Right cardiac atrium (tissue), 5 donors: ENCODE results near the gene TARS3. TPM values are rescaled to one million over a fixed set of nuclear protein-coding genes. Genes with fewer than 3 reads are reported as not detected.

Source experiments
- ATAC-seq, 2 donors: fragments of 200-7000 bp; cut with Tn5 transposase; one replicate each; pipeline versions ENCODE4 v1.8.0 to v1.9.1; 2020; ENCODE audit warnings: moderate library complexity in 2 of 2, mild to moderate bottlenecking in 1 of 2
- DNase-seq, 3 donors: peaks; one replicate each; pipeline ENCODE4 v3.0.0-alpha.2; 2020
- H3K27ac ChIP-seq: one replicate; pipeline ENCODE4 v1.5.1; 2013; ENCODE audit warnings: mild to moderate bottlenecking, low read length, control low read depth, moderate library complexity
- H3K27me3 ChIP-seq: one replicate; pipeline ENCODE4 v1.6.1; 2013; ENCODE audit not compliant: control insufficient read depth, insufficient read depth
- H3K4me1 ChIP-seq: one replicate; pipeline ENCODE4 v1.6.1; 2013; ENCODE audit warnings: low read length; ENCODE audit not compliant: control insufficient read depth, insufficient read depth
- H3K4me3 ChIP-seq: one replicate; pipeline ENCODE4 v1.5.1; 2013; ENCODE audit warnings: low read length, control low read depth
- H3K9me3 ChIP-seq: one replicate; pipeline ENCODE4 v1.6.1; 2013; ENCODE audit warnings: low read length; ENCODE audit not compliant: control insufficient read depth
- WGBS: extraction: QIAGEN DNeasy Blood & Tissue Kit; methylation state at CpG from one replicate; pipeline ENCODE4 v1.1.7; 2013; 5-methylcytosine and 5-hydroxymethylcytosine counted together
- intact Hi-C, 4 donors: fragments of 100-400 bp; cut with DNase I; formaldehyde crosslinking; loops; one replicate each; pipeline versions ENCODE4 v1.11.0 to v1.14.0; 2022 to 2023
- polyA plus RNA-seq: library from polyadenylated mRNA; stranded (reverse); fragments of 200-250 nt; gene quantifications from one replicate; pipeline ENCODE4 v1.2.3, GENCODE V29; 2013
- total RNA-seq, 4 donors: library from RNA; stranded (reverse); fragmentation: NEBNext Ultra II Directional; extraction: Animal tissue kit (Norgen Biotek cat#: 25700); gene quantifications; one replicate each; pipeline ENCODE4 v1.2.1, GENCODE V29; 2021
- donor health status: healthy with polysubstance abuse.
- donor health status: DM: no; HTN: yes; CAD: no.
- donor health status: DM: no; HTN: no; CAD: no.
- donor health status: DM: no; HTN: yes; CAD: no; lungs with severe emphysema.
- donor health status: DM: yes; HTN: yes; CAD: no.

The TARS3 gene
- total and polyA plus RNA-seq, 5 donors, result 10.0 to 26.8 (median 23.7) TPM

DNA sequence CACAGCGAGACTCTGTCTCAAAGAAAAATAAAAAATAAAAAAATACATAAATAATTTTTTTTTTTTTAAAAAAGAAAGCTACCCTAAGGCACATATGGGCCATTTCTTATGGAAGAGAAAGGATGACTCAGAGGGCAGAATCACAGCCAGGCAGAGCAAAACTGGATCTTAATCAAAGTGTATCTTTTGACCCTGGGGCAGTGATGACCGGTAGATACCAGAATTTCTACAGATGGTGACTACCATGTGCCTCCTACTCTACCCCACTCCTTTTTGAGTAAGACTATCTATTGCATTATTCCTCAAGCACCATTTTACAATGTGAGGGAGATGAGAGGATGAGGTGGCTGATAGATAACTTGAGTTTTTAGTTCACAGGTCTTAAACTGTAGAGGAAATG, 26.0 kb downstream of the TARS3 start:
- no peak for DNase-seq
- Histone ChIP-seq H3K9me3 (no peaks in the 10 kb centered on the region), H3K4me3 (no peak overlapping the region), H3K4me1 (no peaks in the 10 kb centered on the region), H3K27ac (no peak overlapping the region), H3K27me3 (no peaks in the 10 kb centered on the region)
- ATAC-seq, result no peak
- WGBS, result 94% methylated on average over 2 of the region's 2 CpGs
- intact Hi-C loops, result no loop called here

DNA sequence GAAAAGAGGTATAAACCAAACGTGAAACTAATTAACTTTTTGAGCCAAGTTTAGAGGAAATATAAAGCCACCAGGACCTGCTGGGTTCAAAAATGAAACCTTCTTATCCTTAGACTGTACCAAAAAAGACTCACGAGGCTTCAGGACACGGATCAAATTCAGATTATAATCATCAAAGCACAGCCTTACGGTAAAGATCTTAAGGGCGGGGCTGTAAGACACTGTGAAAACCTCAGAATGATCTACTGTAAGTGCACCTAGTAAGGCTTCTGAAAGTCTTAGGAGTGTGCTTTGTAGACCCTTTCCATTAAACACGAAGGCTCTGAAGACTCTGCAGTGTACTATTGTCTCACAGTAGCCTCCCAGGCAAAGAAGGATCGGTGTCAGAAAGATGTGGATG, 26.8 kb downstream of the TARS3 start:
- 97% methylated on average over 7 of the region's 7 CpGs for WGBS
- Histone ChIP-seq H3K4me1 (no peaks in the 10 kb centered on the region), H3K9me3 (no peaks in the 10 kb centered on the region), H3K4me3 (no peak overlapping the region), H3K27ac (no peak overlapping the region), H3K27me3 (no peaks in the 10 kb centered on the region)
- intact Hi-C loops, result no loop called here
- DNase-seq, result no peak
- ATAC-seq, result no peak

DNA sequence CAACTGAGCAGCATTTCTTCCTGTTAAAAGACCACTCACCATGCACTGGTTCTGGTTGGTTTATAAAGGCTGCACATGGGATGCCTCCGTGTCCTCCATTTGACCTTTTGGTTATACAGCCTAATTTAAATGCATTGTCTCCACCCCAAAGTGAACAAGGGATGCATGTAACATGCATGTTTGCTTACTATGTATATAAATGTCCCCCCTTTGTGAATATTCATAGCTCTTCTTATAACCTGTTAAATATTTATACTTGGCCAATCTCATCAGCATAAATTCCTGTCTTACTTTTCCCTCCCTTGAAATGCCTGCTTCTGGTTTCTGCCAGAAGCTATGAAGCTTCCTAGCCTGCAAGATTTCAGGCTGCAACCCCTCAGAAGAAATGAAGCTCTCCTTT, 27.4 kb downstream of the TARS3 start:
- no peaks in the 10 kb centered on the region for H3K27me3 ChIP-seq
- no peak overlapping the region for H3K4me3 ChIP-seq
- ATAC-seq, result no peak
- intact Hi-C loops, result no loop called here
- no peaks in the 10 kb centered on the region for H3K9me3 ChIP-seq
- DNase-seq, result no peak
- no peaks in the 10 kb centered on the region for H3K4me1 ChIP-seq
- no peak overlapping the region for H3K27ac ChIP-seq
- 98% methylated on average over 1 of the region's 1 CpG for whole genome bisulfite sequencing

DNA sequence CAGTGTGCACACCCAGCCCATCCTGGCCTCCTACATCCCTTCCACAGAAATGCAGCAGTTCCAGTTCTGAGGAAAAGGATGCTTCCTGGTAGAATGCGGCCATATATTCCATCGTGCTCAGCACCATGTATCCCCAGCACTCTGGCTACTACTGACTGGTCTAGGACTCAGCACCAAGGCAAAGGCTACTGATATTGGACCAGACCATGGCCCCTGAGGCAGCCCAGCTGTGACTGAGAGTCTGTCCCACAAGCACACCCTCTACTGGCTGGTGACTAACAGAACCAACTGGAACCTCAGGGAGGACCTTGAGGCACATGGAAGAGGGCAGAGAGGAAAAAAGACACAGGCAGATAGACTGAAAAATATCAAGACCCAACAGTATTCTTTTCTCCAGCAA, 30.0 kb downstream of the TARS3 start:
- DNase-seq (no peak), ATAC-seq (no peak)
- no peaks in the 10 kb centered on the region for H3K9me3 ChIP-seq
- 95% methylated on average over 2 of the region's 2 CpGs for WGBS
- H3K27me3 ChIP-seq, result no peaks in the 10 kb centered on the region
- H3K27ac ChIP-seq, result no peak overlapping the region
- no peak overlapping the region for H3K4me3 ChIP-seq
- no peaks in the 10 kb centered on the region for H3K4me1 ChIP-seq
- intact Hi-C loops, result no loop called here

DNA sequence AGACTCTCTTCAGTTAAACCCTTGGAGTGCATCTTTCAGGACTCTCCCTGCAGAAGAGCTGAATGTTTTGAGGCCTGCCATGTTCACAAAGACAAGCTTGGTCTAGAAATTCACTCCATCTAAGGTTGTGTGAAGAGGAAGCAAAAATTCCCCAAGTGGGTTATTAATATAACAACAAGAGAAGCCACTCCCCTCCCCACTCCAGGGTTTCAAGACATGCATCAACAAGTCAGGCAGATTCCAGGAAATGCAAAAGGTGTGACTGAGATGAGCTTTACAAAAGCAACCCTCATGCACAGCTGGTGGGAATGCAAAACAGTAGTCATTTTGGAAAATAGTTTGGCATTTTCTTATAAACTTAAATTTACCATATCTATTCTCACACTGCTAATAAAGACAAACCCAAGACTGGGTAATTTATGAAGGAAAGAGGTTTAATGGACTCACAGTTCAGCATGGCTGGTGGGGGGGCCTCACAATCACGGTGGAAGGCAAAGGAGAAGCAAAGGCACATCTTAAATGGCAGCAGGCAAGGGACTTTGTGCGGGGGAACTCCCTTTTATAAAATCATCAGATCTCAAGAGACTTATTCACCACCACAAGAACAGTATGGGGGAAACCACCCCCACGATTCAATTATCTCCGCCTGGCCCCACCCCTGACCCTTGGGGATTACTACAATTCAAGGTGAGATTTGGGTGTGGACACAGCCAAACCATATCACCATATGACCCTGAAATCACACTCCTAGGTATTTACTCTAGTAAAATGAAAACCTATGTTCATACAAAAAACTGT, 31.3 kb downstream of the TARS3 start:
- Histone ChIP-seq H3K4me3 (no peak overlapping the region), H3K27ac (no peak overlapping the region), H3K27me3 (no peaks in the 10 kb centered on the region), H3K9me3 (no peaks in the 10 kb centered on the region), H3K4me1 (no peaks in the 10 kb centered on the region)
- DNase-seq, result no peak
- intact Hi-C loops, result no loop called here
- 93% methylated on average over 4 of the region's 4 CpGs for WGBS
- no peak for ATAC-seq

DNA sequence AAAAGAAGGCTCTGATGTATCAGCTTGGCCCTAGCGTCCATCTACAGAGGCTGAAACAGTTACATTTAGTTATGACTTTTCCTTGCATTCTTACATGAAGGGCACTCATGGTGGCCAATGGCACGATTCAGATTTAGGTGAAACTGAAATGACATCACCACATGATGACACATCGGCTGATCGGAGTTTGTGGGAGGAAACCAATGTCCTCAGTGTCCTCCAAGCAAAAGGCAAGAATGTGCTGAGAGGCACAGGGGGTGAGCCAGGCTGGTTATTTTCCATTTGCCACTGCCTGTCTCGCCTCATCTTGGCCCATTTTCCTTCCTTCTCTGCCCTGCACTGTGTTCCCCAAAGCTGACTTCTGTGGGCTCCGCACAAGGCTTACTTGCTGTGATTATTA, 34.4 kb downstream of the TARS3 start:
- no peaks in the 10 kb centered on the region for H3K4me1 ChIP-seq
- H3K4me3 ChIP-seq, result no peak overlapping the region
- no peaks in the 10 kb centered on the region for H3K9me3 ChIP-seq
- DNase-seq (no peak), ATAC-seq (no peak)
- 88% methylated on average over 6 of the region's 6 CpGs for WGBS
- no peaks in the 10 kb centered on the region for H3K27me3 ChIP-seq
- intact Hi-C loops, result no loop called here
- H3K27ac ChIP-seq, result no peak overlapping the region

DNA sequence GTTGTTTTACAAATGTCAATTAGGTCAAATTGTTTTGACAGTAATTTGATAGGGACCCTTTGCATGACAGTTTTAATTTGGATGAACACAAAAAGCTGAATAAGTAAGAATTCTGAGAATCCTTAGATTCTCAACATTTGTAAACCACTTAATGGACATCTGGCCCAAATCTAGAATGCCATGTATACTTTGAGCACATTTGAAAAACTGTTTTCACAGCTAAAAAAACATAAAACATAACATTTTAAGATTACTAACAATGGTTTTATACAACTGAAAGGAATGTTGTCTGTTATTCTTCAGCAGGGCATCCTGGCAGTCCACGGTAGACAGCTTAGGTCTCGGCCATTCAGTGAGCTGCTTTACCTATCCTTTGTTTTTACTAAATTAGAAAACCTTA, 37.6 kb downstream of the TARS3 start:
- WGBS, result 95% methylated on average over 2 of the region's 2 CpGs

DNA sequence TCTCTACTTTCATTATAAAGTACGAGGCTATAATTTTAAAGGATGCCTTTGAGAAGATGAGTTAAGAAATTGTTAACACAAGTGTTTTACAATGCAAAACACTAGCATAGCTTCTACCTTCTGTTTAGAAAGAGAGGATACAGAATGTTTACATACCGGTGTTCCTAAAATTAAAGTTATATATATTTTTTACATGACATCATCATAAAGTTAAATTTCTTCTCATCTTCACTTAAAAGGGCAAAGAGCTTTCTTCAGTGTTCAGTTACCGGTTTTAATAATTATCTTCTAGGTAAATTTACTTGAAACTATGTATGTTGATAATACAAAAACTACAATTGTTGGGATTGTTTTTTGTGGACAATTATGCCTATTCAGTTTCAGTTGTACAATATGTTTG, 39.4 kb downstream of the TARS3 start:
- no peaks in the 10 kb centered on the region for H3K4me1 ChIP-seq
- intact Hi-C loops, result no loop called here
- WGBS, result 94% methylated on average over 3 of the region's 3 CpGs
- no peaks in the 10 kb centered on the region for H3K27me3 ChIP-seq
- DNase-seq, result no peak
- no peak overlapping the region for H3K4me3 ChIP-seq
- H3K9me3 ChIP-seq, result no peaks in the 10 kb centered on the region
- ATAC-seq, result no peak
- no peak overlapping the region for H3K27ac ChIP-seq

More for the DNA sequence above, 37.6 kb downstream of the TARS3 start:
- ATAC-seq, result no peak
- H3K27me3 ChIP-seq, result no peaks in the 10 kb centered on the region
- intact Hi-C loops, result no loop called here
- no peaks in the 10 kb centered on the region for H3K4me1 ChIP-seq
- DNase-seq, result no peak
- H3K4me3 ChIP-seq, result no peak overlapping the region
- no peaks in the 10 kb centered on the region for H3K9me3 ChIP-seq
- no peak overlapping the region for H3K27ac ChIP-seq

DNA sequence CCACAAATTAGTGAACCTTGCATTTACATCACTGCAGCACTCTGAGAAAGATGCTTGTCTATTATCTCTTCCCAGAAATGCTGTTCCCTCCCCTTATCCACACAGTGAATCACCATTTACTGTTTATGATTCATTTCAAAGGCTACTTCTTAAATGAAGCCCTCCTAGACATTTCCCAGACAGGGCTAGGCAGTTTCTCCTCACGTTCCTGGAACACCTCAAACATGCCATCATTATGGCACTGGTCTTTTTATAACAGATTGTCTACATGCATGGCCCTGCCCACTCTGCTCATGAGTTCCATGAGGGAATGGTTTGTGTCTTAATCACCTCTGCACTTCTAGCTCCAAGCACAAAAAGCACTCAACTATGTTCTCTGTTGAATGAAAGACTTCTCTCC, 39.9 kb downstream of the TARS3 start:
- no peaks in the 10 kb centered on the region for H3K9me3 ChIP-seq
- no peak for ATAC-seq
- no peaks in the 10 kb centered on the region for H3K27me3 ChIP-seq
- H3K4me1 ChIP-seq, result no peaks in the 10 kb centered on the region
- intact Hi-C loops, result no loop called here
- 69% methylated on average over 1 of the region's 1 CpG for WGBS
- H3K4me3 ChIP-seq, result no peak overlapping the region
- no peak for DNase-seq
- no peak overlapping the region for H3K27ac ChIP-seq

DNA sequence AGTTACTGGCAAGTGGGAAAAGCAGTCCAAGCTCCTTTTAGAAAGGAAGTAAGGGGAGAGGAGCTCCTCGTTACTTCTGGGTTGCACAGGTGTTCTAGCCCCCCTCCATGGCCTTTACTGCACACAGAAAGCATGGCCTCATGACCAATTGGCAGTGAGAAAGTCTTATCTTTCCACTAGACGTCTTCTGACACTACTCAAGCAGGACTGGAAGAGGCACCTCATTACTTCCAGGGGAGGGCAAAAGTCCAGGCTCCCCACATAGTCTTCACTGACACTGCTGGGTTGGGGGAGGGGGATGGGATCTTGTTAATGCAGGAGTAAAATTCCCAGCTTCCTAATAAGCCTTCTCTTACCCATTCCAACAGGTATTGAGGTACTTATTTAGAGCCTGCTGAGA, 44.5 kb downstream of the TARS3 start:
- Histone ChIP-seq H3K27me3 (no peaks in the 10 kb centered on the region), H3K9me3 (no peaks in the 10 kb centered on the region), H3K4me3 (no peak overlapping the region), H3K4me1 (no peaks in the 10 kb centered on the region), H3K27ac (no peak overlapping the region)
- intact Hi-C loops, result no loop called here
- 63% methylated on average over 2 of the region's 2 CpGs for WGBS
- no peak for ATAC-seq
- no peak for DNase-seq

DNA sequence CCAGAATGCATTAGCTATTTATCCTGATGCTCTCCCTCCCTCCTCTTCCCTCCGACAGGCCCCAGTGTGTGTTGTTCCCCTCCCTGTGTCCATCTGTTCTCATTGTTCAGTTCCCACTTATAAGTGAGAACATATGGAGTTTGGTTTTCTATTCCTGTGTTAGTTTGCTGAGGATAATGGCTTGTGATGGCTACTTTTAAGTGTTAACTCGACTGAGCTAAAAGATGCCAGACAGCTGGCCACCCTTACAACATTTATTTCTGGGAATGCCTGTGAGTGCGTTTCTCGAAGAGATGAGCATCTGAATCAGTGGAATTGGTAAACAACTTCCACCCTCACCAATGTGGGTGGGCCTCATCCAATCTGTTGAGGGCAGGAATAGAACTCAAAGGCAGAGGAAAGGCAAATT, 47.3 kb downstream of the TARS3 start:
- Histone ChIP-seq H3K27ac (no peak overlapping the region), H3K4me1 (no peaks in the 10 kb centered on the region), H3K4me3 (no peak overlapping the region), H3K27me3 (no peaks in the 10 kb centered on the region), H3K9me3 (no peaks in the 10 kb centered on the region)
- DNase-seq (no peak), ATAC-seq (no peak)
- intact Hi-C loops, result no loop called here
- WGBS, result 88% methylated on average over 4 of the region's 4 CpGs
